ENCODE results near the gene ZBTB7C. TPM values are rescaled to one million over a fixed set of nuclear protein-coding genes. Genes with fewer than 3 reads are reported as not detected.

The ZBTB7C gene
- total and polyA plus RNA-seq, 2 of the 8 experiments (the other 6 are each of a cell fraction or from before 2014, with no cell fraction given) = 0.15 to 0.45 TPM

DNA sequence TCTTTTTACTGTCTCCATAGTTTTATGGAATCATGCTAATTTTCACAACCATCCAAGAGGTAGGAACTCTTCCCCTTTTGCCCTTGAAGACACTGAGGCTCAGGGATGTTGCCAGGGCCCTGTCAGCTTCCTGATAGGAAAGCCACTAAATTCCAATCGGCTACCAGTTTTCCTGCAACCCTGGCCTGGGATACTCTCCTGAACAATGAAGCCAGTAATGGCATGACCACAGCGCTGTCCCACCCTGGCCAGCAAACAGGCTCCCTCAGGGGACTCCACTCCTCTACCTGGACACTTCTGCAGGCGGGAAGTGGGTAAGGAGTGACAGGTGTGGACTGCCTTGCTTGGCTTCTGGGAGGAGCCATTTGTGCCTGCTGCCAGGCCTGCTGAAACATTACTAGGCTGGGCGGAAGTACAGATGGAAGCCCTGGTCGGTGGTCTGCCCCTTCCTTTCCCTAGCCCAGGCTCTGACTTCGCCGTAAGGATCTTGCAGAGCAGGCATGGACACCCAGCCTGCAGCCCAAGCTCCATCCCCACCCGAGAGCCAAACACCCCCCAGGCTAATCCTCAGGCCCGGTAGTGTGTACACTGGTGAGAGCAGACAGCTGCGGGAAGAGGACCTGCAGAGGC lies 400.0 kb downstream of the ZBTB7C start (continued):
- TF ChIP-seq TAF7 (optimal IDR thresholded peaks at IDR 0.05; ENCODE audit: borderline replicate concordance, low read depth, low read length) = no peak
- no peak for TF ChIP-seq JUN (IDR thresholded peaks at IDR 0.05; ENCODE audit: low read depth, low read length)
- no peak for TF ChIP-seq GABPA (IDR thresholded peaks at IDR 0.05; ENCODE audit: borderline replicate concordance, insufficient read depth, low read length)
- no peak for TF ChIP-seq RNF2 (IDR thresholded peaks at IDR 0.05; ENCODE audit: borderline replicate concordance, low read depth, low read length, missing control alignments, poor library complexity, severe bottlenecking)
- TF ChIP-seq MAX (IDR thresholded peaks at IDR 0.05) = no peak
- TF ChIP-seq NANOG (IDR thresholded peaks at IDR 0.05; ENCODE audit: insufficient read depth, low read depth, low read length, poor library complexity, severe bottlenecking) = no peak
